Measurements from ENCODE around the gene KCNMB2.

GRCh38 chr3:178663201-178663934, 127.1 kb downstream of the KCNMB2 start:
- no peak for TF ChIP-seq GABPB1 (CRISPR knock-in tag; IDR thresholded peaks at IDR 0.05)
- TF ChIP-seq CTCF (IDR thresholded peaks at IDR 0.05) = no peak
- TF ChIP-seq ESRRA (CRISPR knock-in tag; IDR thresholded peaks at IDR 0.05; ENCODE audit: borderline replicate concordance) = no peak
- no peak for TF ChIP-seq NR1H2 (CRISPR knock-in tag; IDR thresholded peaks at IDR 0.05)
- TF ChIP-seq, protein P1, sequence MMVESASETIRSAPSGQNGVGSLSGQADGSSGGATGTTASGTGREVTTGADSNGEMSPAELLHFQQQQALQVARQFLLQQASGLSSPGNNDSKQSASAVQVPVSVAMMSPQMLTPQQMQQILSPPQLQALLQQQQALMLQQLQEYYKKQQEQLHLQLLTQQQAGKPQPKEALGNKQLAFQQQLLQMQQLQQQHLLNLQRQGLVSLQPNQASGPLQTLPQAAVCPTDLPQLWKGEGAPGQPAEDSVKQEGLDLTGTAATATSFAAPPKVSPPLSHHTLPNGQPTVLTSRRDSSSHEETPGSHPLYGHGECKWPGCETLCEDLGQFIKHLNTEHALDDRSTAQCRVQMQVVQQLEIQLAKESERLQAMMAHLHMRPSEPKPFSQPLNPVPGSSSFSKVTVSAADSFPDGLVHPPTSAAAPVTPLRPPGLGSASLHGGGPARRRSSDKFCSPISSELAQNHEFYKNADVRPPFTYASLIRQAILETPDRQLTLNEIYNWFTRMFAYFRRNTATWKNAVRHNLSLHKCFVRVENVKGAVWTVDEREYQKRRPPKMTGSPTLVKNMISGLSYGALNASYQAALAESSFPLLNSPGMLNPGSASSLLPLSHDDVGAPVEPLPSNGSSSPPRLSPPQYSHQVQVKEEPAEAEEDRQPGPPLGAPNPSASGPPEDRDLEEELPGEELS (CRISPR knock-in tag; IDR thresholded peaks at IDR 0.05) = no peak
